Keratinocyte (primary cell): Measurements from ENCODE around the gene RCSD1. TPM values are rescaled to one million over a fixed set of nuclear protein-coding genes. Genes with fewer than 3 reads are reported as not detected.

Experiments
- DNase-seq: peaks from one replicate; pipeline ENCODE4 v3.0.0-alpha.2; 2011; ENCODE audit warnings: low read depth, missing footprints, low spot score
- FAIRE-seq: peaks from 2 replicates; lab custom pipeline; 2011; peaks lifted over from hg19 to GRCh38; lab: Jason Lieb, UNC
- H2AFZ ChIP-seq: 2 replicates; pipeline ENCODE4 v1.6.0; 2012; ENCODE audit warnings: low read length, control low read depth, inconsistent platforms; ENCODE audit not compliant: control insufficient read depth
- H3K27ac ChIP-seq: 2 replicates; pipeline ENCODE4 v1.5.1; 2011; ENCODE audit warnings: low read length; ENCODE audit not compliant: control insufficient read depth, insufficient read depth
- H3K27me3 ChIP-seq: 3 replicates; pipeline ENCODE4 v1.6.0; 2011; ENCODE audit warnings: low read length; ENCODE audit not compliant: control insufficient read depth, insufficient read depth; ENCODE audit errors: extremely low read depth
- H3K36me3 ChIP-seq, 2 experiments: 2 replicates in 1 of 2; 3 replicates in 1 of 2; pipeline ENCODE4 v1.5.1; 2011; ENCODE audit warnings: low read length in 2 of 2, mild to moderate bottlenecking in 1 of 2; ENCODE audit not compliant: control insufficient read depth in 2 of 2, insufficient read depth in 2 of 2; ENCODE audit errors: extremely low read depth in 1 of 2
- H3K4me1 ChIP-seq: 3 replicates; pipeline ENCODE4 v1.5.1; 2011; ENCODE audit warnings: low read length; ENCODE audit not compliant: control insufficient read depth, insufficient read depth; ENCODE audit errors: extremely low read depth
- H3K4me2 ChIP-seq: 3 replicates; pipeline ENCODE4 v1.6.0; 2011; ENCODE audit warnings: low read depth, low read length; ENCODE audit not compliant: control insufficient read depth, insufficient read depth; ENCODE audit errors: extremely low read depth
- H3K4me3 ChIP-seq, 3 experiments: fragments of 200-600 bp in 1 of 3; sonication (generic) in 1 of 3; 2 replicates in 2 of 3; 3 replicates in 1 of 3; pipeline ENCODE4 v1.5.1; 2011 to 2016; ENCODE audit warnings: low read length in 3 of 3, mild to moderate bottlenecking in 3 of 3, control low read depth in 2 of 3, inconsistent platforms in 1 of 3, low read depth in 1 of 3, mixed read lengths in 1 of 3, mixed run types in 1 of 3, moderate library complexity in 1 of 3; ENCODE audit not compliant: control insufficient read depth in 2 of 3, insufficient read depth in 2 of 3; ENCODE audit errors: extremely low read depth in 1 of 3
- H3K79me2 ChIP-seq: 2 replicates; pipeline ENCODE4 v1.6.0; 2012; ENCODE audit warnings: low read length; ENCODE audit not compliant: control insufficient read depth, insufficient read depth
- H3K9ac ChIP-seq: 3 replicates; pipeline ENCODE4 v1.6.0; 2011; ENCODE audit warnings: low read length; ENCODE audit not compliant: control insufficient read depth, insufficient read depth; ENCODE audit errors: extremely low read depth
- H3K9me1 ChIP-seq: 3 replicates; pipeline ENCODE4 v1.6.0; 2011; ENCODE audit warnings: low read length; ENCODE audit not compliant: control insufficient read depth, insufficient read depth; ENCODE audit errors: extremely low read depth
- H3K9me3 ChIP-seq: 2 replicates; pipeline ENCODE4 v1.5.1; 2012; ENCODE audit warnings: low read depth, low read length; ENCODE audit not compliant: control insufficient read depth
- H4K20me1 ChIP-seq: 3 replicates; pipeline ENCODE4 v1.6.0; 2011; ENCODE audit warnings: low read length; ENCODE audit not compliant: control insufficient read depth, insufficient read depth; ENCODE audit errors: extremely low read depth
- CTCF ChIP-seq, 3 experiments: IDR thresholded peaks in 1 of 3; conservative IDR thresholded peaks in 1 of 3; optimal IDR thresholded peaks in 1 of 3; 2 replicates in 2 of 3; 3 replicates in 1 of 3; pipeline versions ENCODE3 to v1.5.1; 2011; ENCODE audit warnings: low read length in 3 of 3, mild to moderate bottlenecking in 3 of 3, moderate library complexity in 2 of 3, control low read depth in 1 of 3, inconsistent platforms in 1 of 3; ENCODE audit not compliant: insufficient read depth in 2 of 3; ENCODE audit errors: extremely low read depth in 1 of 3
- EZH2 ChIP-seq: IDR thresholded peaks from one replicate; pipeline ENCODE4 v1.6.1; 2012; ENCODE audit warnings: inconsistent platforms, mild to moderate bottlenecking, low read length, moderate library complexity
- dilution Hi-C: fragments of 300-500 bp; cut with MboI; formaldehyde crosslinking; loops from one replicate; pipeline ENCODE4 v1.7.0; 2020; ENCODE audit warnings: low sequenced_read_pairs; ENCODE audit not compliant: extremely low pct_ligation_motif_present
- polyA plus RNA-seq, 5 experiments: library from polyadenylated mRNA; depleted of rRNA in 3 of 5; stranded (reverse) in 3 of 5; stranded (forward) in 1 of 5; unstranded in 1 of 5; fragments of >200 nt; gene quantifications; 1 replicate in 1 of 5; 2 replicates in 3 of 5; 3 replicates in 1 of 5; pipeline versions ENCODE4 v1.2.1 to v1.2.3, GENCODE V29; 2011 to 2012; ENCODE audit warnings: missing spikeins in 2 of 5, low read depth in 1 of 5, low replicate concordance in 1 of 5

Gene RCSD1
- polyA plus RNA-seq, 1 donor (not counting 4 experiments of a cell fraction or from before 2014, with no cell fraction given) = 0.03 TPM

- H3K36me3 ChIP-seq = no peaks in the 10 kb centered on the region
- FAIRE-seq = no peak
Observed at GRCh38 chr1:167695756-167696561, 65.9 kb downstream of the RCSD1 start.

DNA sequence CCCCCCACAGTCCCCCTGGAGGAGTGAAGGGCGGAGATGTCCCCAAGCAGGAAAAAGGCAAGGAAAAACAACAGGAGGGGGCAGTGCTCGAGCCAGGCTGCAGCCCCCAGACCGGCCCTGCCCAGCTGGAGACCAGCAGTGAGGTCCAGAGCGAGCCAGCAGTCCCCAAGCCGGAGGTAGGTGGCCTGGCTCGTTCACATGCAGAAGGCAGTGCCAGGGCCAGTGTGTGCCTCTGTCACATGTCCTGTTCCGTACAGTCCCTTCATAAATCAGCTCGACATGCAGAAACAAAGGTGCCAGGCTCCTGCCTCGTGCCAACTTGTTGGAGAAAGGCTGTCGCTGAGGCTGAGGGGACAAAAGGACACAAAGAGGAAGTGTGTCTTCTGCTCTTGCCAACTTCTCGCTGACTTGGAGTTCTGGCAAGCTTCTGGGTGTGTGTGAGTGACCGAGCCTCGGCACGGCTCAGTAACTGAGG lies 67.7 kb downstream of the RCSD1 start:
- no peak for FAIRE-seq
- dilution Hi-C loops = no loop called here
- Histone ChIP-seq H3K9ac (no peak overlapping the region), H3K4me1 (no peaks in the 10 kb centered on the region), H4K20me1 (no peaks in the 10 kb centered on the region), H3K4me3 (no peak overlapping the region), H3K27me3 (no peaks in the 10 kb centered on the region), H2AFZ (no peak overlapping the region), H3K4me2 (no peak overlapping the region), H3K36me3 (no peaks in the 10 kb centered on the region), H3K9me3 (no peaks in the 10 kb centered on the region), H3K27ac (no peak overlapping the region), H3K79me2 (no peaks in the 10 kb centered on the region), H3K9me1 (peaks cover 2% of the 10 kb centered on the region)
- no peak for DNase-seq
- TF ChIP-seq CTCF (optimal IDR thresholded peaks at IDR 0.05 in 1 of 3, IDR thresholded peaks at IDR 0.05 in 1 of 3, conservative IDR thresholded peaks at IDR 0.05 in 1 of 3; ENCODE audit: extremely low read depth in 1 of 3, insufficient read depth in 2 of 3, low read length in 3 of 3) (no peak), EZH2 (no peak)

More at GRCh38 chr1:167695756-167696561, 65.9 kb downstream of the RCSD1 start:
- H3K79me2 ChIP-seq = no peaks in the 10 kb centered on the region
- H3K9ac ChIP-seq = no peak overlapping the region
- TF ChIP-seq EZH2 (no peak), CTCF (optimal IDR thresholded peaks at IDR 0.05 in 1 of 3, IDR thresholded peaks at IDR 0.05 in 1 of 3, conservative IDR thresholded peaks at IDR 0.05 in 1 of 3; ENCODE audit: extremely low read depth in 1 of 3, insufficient read depth in 2 of 3, low read length in 3 of 3) (no peak)
- no peaks in the 10 kb centered on the region for H4K20me1 ChIP-seq
- no peaks in the 10 kb centered on the region for H3K9me3 ChIP-seq
- no peaks in the 10 kb centered on the region for H3K4me1 ChIP-seq
- H3K27me3 ChIP-seq = no peaks in the 10 kb centered on the region
- no peak overlapping the region for H3K4me2 ChIP-seq
- H2AFZ ChIP-seq = no peak overlapping the region
- H3K4me3 ChIP-seq = no peak overlapping the region
- H3K27ac ChIP-seq = no peak overlapping the region
- H3K9me1 ChIP-seq = peaks cover 2% of the 10 kb centered on the region
- dilution Hi-C loops = no loop called here
- no peak for DNase-seq
